ENCODE data around the gene SLC22A3. TPM values are rescaled to one million over a fixed set of nuclear protein-coding genes. Genes with fewer than 3 reads are reported as not detected.
A peak's percentile ranks its signal among the peaks of the same experiment; 100 is the strongest.
"Not testable (repeated sequence)": the region's sequence is repeated elsewhere in the genome, so short reads cannot be mapped to it uniquely, and the experiment has no call there.

SLC22A3 gene
- total RNA-seq, 1 experiment from 2014 or later = 2.4 TPM

DNA sequence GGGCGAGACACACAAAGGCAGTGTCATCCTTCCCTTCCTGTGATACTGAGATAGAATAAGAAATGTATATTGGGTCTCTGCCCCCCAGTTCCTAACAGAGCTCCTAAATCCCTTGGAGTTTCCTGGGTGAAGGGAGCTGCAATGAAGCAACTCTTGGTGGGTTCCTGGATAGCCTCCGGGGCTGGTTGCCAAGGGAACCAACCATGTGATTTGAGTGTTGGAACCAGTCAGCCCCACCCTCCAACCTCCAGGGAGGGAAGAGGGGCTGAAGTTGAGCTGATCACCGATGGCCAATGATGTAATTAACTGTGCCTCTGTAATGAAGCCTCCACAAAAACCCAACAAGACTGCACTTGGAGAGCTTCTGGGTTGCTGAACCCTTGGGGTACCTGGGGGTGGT lies 116.6 kb downstream of the SLC22A3 start:
- TF ChIP-seq, protein P1, sequence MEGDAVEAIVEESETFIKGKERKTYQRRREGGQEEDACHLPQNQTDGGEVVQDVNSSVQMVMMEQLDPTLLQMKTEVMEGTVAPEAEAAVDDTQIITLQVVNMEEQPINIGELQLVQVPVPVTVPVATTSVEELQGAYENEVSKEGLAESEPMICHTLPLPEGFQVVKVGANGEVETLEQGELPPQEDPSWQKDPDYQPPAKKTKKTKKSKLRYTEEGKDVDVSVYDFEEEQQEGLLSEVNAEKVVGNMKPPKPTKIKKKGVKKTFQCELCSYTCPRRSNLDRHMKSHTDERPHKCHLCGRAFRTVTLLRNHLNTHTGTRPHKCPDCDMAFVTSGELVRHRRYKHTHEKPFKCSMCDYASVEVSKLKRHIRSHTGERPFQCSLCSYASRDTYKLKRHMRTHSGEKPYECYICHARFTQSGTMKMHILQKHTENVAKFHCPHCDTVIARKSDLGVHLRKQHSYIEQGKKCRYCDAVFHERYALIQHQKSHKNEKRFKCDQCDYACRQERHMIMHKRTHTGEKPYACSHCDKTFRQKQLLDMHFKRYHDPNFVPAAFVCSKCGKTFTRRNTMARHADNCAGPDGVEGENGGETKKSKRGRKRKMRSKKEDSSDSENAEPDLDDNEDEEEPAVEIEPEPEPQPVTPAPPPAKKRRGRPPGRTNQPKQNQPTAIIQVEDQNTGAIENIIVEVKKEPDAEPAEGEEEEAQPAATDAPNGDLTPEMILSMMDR (IDR thresholded peaks at IDR 0.05; ENCODE audit: insufficient read depth in 1 of 2, low read depth in 1 of 2, low read length in 1 of 2, severe bottlenecking in 1 of 2, unreplicated experiment in 1 of 2) = no peak
- intact Hi-C loops (cut with micrococcal nuclease; ENCODE audit: unreplicated experiment) = no loop called here
- no TSS peak for BruUV-seq (replicated peaks)
- H3K27me3 Mint-ChIP-seq (ENCODE audit: insufficient read depth, unreplicated experiment) = peaks cover 9% of the 10 kb centered on the region
- H3K9me3 ChIP-seq = no peaks in the 10 kb centered on the region
- no peaks in the 10 kb centered on the region for H3K27me3 ChIP-seq (replicated peaks; ENCODE audit: control insufficient read depth, insufficient read depth, low read length)
- H3K4me1 Mint-ChIP-seq (ENCODE audit: low read depth, unreplicated experiment) = no peaks in the 10 kb centered on the region
- H3K36me3 Mint-ChIP-seq (ENCODE audit: insufficient read depth, unreplicated experiment) = no peaks in the 10 kb centered on the region
- H3K27ac Mint-ChIP-seq (ENCODE audit: unreplicated experiment) = no peak overlapping the region
- H3K4me3 Mint-ChIP-seq (ENCODE audit: unreplicated experiment) = no peak overlapping the region
- DNase-seq = no peak
- H3K4me1 ChIP-seq = no peaks in the 10 kb centered on the region
- no peaks in the 10 kb centered on the region for H3K36me3 ChIP-seq (ENCODE audit: control insufficient read depth, insufficient read depth, low read length)
- H3K9me3 Mint-ChIP-seq (ENCODE audit: unreplicated experiment) = no peaks in the 10 kb centered on the region
- no peak overlapping the region for H3K4me3 ChIP-seq (ENCODE audit: low read depth, low read length)
- CTCF ChIA-PET = no interaction called here
- POLR2A ChIA-PET = no interaction called here

DNA sequence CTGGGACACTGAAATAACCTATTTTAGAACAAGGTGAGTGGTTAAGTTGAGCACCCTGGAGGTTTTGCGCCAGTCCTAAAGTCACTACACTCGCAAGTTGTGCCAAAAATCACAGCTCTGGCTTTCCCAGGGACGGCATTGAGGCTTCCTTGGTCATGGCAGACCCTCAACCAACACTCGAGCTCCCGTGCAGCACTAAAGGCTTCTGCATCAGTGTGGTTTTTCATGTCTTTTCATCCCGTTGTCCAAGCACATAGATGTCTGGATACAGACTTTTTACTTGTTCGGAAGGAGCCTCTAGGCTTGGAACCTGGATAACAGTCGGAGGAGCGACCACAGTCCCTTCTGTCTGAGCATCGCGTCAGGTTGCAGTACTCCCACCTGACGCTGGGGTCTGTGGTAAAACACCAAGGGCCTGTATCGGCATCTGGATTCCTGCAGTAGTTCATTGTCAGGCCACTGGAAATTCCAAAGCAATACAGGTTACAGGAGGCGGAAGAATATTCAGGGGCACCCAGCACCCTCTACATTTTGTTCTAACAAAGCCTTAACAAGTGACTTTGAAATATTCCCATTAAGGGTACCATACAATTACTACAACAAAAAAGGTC lies 119.2 kb downstream of the SLC22A3 start:
- peak in 1 of 2 experiments; percentile 30 for DNase-seq
- H3K27me3 Mint-ChIP-seq (ENCODE audit: insufficient read depth, unreplicated experiment); H3K9me3 ChIP-seq; H3K4me1 Mint-ChIP-seq (ENCODE audit: low read depth, unreplicated experiment); POLR2A ChIA-PET; H3K27ac Mint-ChIP-seq (ENCODE audit: unreplicated experiment); H3K36me3 ChIP-seq (ENCODE audit: control insufficient read depth, insufficient read depth, low read length); H3K4me3 Mint-ChIP-seq (ENCODE audit: unreplicated experiment); intact Hi-C loops (cut with micrococcal nuclease; ENCODE audit: unreplicated experiment); H3K4me1 ChIP-seq; H3K27me3 ChIP-seq (replicated peaks; ENCODE audit: control insufficient read depth, insufficient read depth, low read length); H3K4me3 ChIP-seq (ENCODE audit: low read depth, low read length); CTCF ChIA-PET; H3K9me3 Mint-ChIP-seq (ENCODE audit: unreplicated experiment); H3K36me3 Mint-ChIP-seq (ENCODE audit: insufficient read depth, unreplicated experiment); BruUV-seq (replicated peaks): not testable (repeated sequence)
- TF ChIP-seq, protein P1 (IDR thresholded peaks at IDR 0.05; ENCODE audit: insufficient read depth in 1 of 2, low read depth in 1 of 2, low read length in 1 of 2, severe bottlenecking in 1 of 2, unreplicated experiment in 1 of 2) = peak; percentile 25 to 48

DNA sequence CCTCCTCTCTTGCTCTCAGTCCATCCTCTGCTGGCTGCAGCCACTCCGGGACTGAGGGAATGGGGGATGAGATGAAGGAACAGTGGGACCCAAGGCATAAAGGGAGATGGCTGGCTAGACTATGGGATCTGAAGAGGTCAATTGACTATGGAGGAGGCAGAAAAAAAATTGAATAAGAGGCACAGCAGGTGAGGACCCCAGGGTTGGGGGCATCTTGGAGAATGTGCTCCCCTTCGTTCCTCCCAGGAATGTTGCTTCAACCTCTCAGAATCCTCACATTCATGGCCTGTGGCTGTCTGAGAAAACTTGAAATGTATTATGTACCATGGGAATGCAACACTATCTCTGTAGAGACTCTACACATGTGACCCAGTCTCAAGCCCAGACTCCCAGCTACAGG lies 121.0 kb downstream of the SLC22A3 start:
- Mint-ChIP-seq H3K4me3 (ENCODE audit: unreplicated experiment) (no peak overlapping the region), H3K9me3 (ENCODE audit: unreplicated experiment) (no peaks in the 10 kb centered on the region), H3K27me3 (ENCODE audit: insufficient read depth, unreplicated experiment) (peaks cover 3% of the 10 kb centered on the region), H3K36me3 (ENCODE audit: insufficient read depth, unreplicated experiment) (no peaks in the 10 kb centered on the region), H3K27ac (ENCODE audit: unreplicated experiment) (no peak overlapping the region), H3K4me1 (ENCODE audit: low read depth, unreplicated experiment) (no peaks in the 10 kb centered on the region)
- no TSS peak for BruUV-seq (replicated peaks)
- H3K36me3 ChIP-seq (ENCODE audit: control insufficient read depth, insufficient read depth, low read length) = no peaks in the 10 kb centered on the region
- no peaks in the 10 kb centered on the region for H3K27me3 ChIP-seq (replicated peaks; ENCODE audit: control insufficient read depth, insufficient read depth, low read length)
- H3K4me1 ChIP-seq = no peaks in the 10 kb centered on the region
- ChIA-PET POLR2A (no interaction called here), CTCF (no interaction called here)
- intact Hi-C loops (cut with micrococcal nuclease; ENCODE audit: unreplicated experiment) = no loop called here
- no peaks in the 10 kb centered on the region for H3K9me3 ChIP-seq
- TF ChIP-seq, protein P1 (IDR thresholded peaks at IDR 0.05; ENCODE audit: insufficient read depth in 1 of 2, low read depth in 1 of 2, low read length in 1 of 2, severe bottlenecking in 1 of 2, unreplicated experiment in 1 of 2) = no peak
- H3K4me3 ChIP-seq (ENCODE audit: low read depth, low read length) = no peak overlapping the region
- no peak for DNase-seq

DNA sequence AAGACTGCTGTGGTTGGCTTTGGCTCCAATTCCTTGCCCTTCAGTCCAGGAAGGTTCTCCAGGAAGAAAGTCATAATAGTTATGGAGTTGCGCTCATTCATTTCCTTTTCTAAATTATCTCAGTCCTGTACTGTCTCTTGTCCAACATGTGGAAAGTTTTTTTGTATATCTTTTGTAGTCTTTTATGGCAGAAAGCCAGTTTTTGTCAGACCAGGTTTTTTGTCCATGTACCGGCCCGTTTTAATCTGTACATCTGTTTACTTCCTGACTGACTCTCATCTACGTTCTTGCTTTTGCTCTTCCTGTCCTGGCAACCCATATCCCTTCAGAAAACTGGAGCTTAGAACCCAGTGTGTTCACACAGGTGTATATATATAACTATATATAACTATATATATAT lies 127.9 kb downstream of the SLC22A3 start:
- DNase-seq; H3K4me3 ChIP-seq (ENCODE audit: low read depth, low read length); H3K27ac Mint-ChIP-seq (ENCODE audit: unreplicated experiment); POLR2A ChIA-PET; H3K27me3 ChIP-seq (replicated peaks; ENCODE audit: control insufficient read depth, insufficient read depth, low read length); H3K36me3 ChIP-seq (ENCODE audit: control insufficient read depth, insufficient read depth, low read length); H3K36me3 Mint-ChIP-seq (ENCODE audit: insufficient read depth, unreplicated experiment); H3K27me3 Mint-ChIP-seq (ENCODE audit: insufficient read depth, unreplicated experiment); H3K9me3 ChIP-seq; H3K4me1 ChIP-seq; intact Hi-C loops (cut with micrococcal nuclease; ENCODE audit: unreplicated experiment); BruUV-seq (replicated peaks); CTCF ChIA-PET; H3K4me3 Mint-ChIP-seq (ENCODE audit: unreplicated experiment); H3K4me1 Mint-ChIP-seq (ENCODE audit: low read depth, unreplicated experiment): not testable (repeated sequence)
- peaks cover 11% of the 10 kb centered on the region for H3K9me3 Mint-ChIP-seq (ENCODE audit: unreplicated experiment)

DNA sequence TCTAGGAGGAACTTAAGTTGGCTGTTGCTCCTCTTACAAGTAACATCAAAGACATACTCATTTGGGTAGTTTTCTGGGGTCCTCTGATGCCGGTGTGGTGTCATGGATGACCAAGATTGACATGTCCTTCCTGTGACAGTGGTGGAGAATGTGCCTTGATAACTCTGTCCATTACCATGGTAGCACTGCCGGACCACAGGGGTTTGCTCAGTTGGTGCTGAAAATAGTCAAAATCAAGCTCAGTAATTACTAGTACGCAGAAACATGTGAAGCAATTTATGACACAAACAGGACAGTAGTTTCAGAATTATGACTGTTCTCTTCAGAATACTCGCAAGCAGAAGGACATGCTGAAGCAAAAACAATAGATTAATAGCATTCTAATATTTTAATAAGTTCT lies 128.9 kb downstream of the SLC22A3 start:
- H3K9me3 ChIP-seq; H3K4me1 Mint-ChIP-seq (ENCODE audit: low read depth, unreplicated experiment); CTCF ChIA-PET; H3K4me3 ChIP-seq (ENCODE audit: low read depth, low read length); intact Hi-C loops (cut with micrococcal nuclease; ENCODE audit: unreplicated experiment); H3K27me3 ChIP-seq (replicated peaks; ENCODE audit: control insufficient read depth, insufficient read depth, low read length); H3K36me3 Mint-ChIP-seq (ENCODE audit: insufficient read depth, unreplicated experiment); H3K4me3 Mint-ChIP-seq (ENCODE audit: unreplicated experiment); H3K27ac Mint-ChIP-seq (ENCODE audit: unreplicated experiment); H3K4me1 ChIP-seq; BruUV-seq (replicated peaks); DNase-seq; POLR2A ChIA-PET; H3K36me3 ChIP-seq (ENCODE audit: control insufficient read depth, insufficient read depth, low read length): not testable (repeated sequence)
- H3K27me3 Mint-ChIP-seq (ENCODE audit: insufficient read depth, unreplicated experiment) = peaks cover 17% of the 10 kb centered on the region
- peaks cover 22% of the 10 kb centered on the region for H3K9me3 Mint-ChIP-seq (ENCODE audit: unreplicated experiment)
